ENCODE results near the gene EZH2.

The EZH2 gene

GRCh38 chr7:148804343-148805235 is 79.5 kb downstream of the EZH2 start:
- TF ChIP-seq CTCF (conservative IDR thresholded peaks at IDR 0.05; ENCODE audit: control insufficient read depth, insufficient read depth, low read depth, low read length): no peak
- H3K4me3 ChIP-seq (ENCODE audit: control insufficient read depth, low read depth, low read length): no peak overlapping the region

DNA sequence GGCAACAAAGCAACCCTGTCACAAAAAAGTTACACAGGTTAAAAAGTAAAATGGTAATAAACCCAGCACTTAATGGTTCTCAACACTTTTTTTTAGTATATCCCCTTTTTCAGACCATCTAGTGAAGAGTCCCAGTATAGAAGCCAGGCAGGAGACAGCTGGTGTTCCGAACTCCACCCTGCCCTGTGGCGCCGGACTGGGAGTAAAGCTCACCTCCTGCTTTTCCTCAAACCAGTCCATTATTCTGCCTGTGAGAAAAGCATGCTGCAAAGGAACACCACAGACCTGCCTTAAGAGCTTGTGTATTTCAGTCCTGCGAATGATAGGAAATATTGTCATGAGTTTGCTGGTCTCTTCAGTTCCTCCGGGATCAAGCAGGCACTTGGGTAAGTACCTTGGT is 81.0 kb downstream of the EZH2 start:
- no peak for DNase-seq (ENCODE audit: low read depth)
- H3K4me3 ChIP-seq (ENCODE audit: control insufficient read depth, low read depth, low read length): no peak overlapping the region
- no peak for TF ChIP-seq CTCF (conservative IDR thresholded peaks at IDR 0.05; ENCODE audit: control insufficient read depth, insufficient read depth, low read depth, low read length)

More at GRCh38 chr7:148804343-148805235, 79.5 kb downstream of the EZH2 start:
- no peak for DNase-seq (ENCODE audit: low read depth)

GRCh38 chr7:148802101-148802493 is 82.0 kb downstream of the EZH2 start:
- no peak for TF ChIP-seq CTCF (conservative IDR thresholded peaks at IDR 0.05; ENCODE audit: control insufficient read depth, insufficient read depth, low read depth, low read length)

DNA sequence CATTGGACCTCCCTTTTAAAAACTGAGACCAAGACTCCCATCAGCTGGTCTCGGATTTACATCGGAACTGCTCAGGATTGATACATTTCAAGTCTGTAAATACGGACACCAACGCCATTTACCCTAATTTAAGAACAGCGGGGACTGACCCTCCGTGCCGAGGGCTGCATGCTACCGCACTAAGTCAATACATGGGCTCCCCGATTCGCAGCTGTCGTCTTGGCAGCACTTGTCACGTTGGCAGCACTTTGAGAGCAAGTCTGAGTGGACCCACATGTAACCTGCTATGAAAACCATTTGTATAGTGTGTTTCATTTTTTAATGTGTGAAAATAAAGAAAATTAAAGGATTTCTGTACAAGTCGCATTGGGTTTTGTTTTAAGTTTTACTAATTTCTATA is 83.4 kb downstream of the EZH2 start:
- H3K4me3 ChIP-seq (ENCODE audit: control insufficient read depth, low read depth, low read length): no peak overlapping the region
- no peak for DNase-seq (ENCODE audit: low read depth)
- no peak for TF ChIP-seq CTCF (conservative IDR thresholded peaks at IDR 0.05; ENCODE audit: control insufficient read depth, insufficient read depth, low read depth, low read length)

More at GRCh38 chr7:148802101-148802493, 82.0 kb downstream of the EZH2 start:
- H3K4me3 ChIP-seq (ENCODE audit: control insufficient read depth, low read depth, low read length): no peak overlapping the region
- DNase-seq (ENCODE audit: low read depth): no peak

DNA sequence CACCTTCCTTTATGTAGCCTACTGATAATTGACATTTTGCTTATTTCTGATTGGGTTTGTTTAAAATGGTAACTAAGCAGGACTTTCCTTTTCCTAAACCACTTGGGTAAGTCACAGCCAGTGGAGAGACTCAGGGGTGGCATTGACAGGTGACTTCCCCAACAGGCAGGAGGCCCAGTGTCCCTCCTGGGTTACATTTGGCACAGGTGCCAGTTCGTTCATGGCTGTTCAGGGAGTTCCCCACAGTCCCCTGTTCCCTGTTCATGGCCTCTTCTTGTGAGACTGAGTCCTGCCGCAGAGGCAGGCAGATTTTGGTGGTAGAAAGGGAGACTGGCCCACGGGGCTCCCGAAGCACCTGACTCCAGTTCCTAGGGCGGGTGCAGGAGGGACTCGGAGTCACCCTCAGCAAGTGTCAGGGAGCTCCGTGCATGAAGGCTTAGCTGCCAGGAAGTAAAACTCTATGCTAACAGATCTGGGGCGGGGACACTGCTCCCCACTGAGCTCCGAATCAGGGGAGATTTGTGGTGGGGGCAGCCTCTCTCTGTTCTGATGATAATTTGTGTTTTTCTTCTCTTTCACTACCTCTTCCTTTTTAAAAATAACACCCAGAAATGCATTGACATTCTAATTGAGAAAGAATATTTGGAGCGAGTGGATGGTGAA is 84.1 kb downstream of the EZH2 start:
- H3K4me3 ChIP-seq (ENCODE audit: control insufficient read depth, low read depth, low read length): no peak overlapping the region
- no peak for DNase-seq (ENCODE audit: low read depth)
- no peak for TF ChIP-seq CTCF (conservative IDR thresholded peaks at IDR 0.05; ENCODE audit: control insufficient read depth, insufficient read depth, low read depth, low read length)

DNA sequence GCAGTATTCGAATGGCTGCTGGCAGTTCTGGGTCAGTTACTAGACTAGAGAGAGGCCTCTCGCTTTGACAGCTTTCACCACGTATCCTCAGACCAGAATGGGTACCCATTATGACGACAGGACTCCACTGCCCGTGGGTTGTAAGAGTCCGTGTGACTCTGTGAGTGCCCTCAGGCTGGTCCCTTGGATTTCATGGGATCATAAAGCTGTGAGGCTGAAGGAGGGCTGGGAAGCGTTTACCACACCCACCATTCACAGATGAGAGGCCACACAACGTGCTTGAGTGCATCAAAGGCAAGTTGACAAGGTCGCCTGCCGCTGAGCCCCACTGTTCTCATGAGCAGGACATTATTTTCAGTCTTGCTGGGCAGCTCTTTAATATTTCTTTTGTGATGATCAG is 87.2 kb downstream of the EZH2 start:
- no peak overlapping the region for H3K4me3 ChIP-seq (ENCODE audit: control insufficient read depth, low read depth, low read length)
- DNase-seq (ENCODE audit: low read depth): no peak
- no peak for TF ChIP-seq CTCF (conservative IDR thresholded peaks at IDR 0.05; ENCODE audit: control insufficient read depth, insufficient read depth, low read depth, low read length)
